GM12878 (cell line): ENCODE data around the gene RAP1GAP2. TPM values are rescaled to one million over a fixed set of nuclear protein-coding genes. Genes with fewer than 3 reads are reported as not detected.
A peak's percentile ranks its signal among the peaks of the same experiment; 100 is the strongest.

Source experiments
- ATAC-seq: fragments of 200-7000 bp; cut with Tn5 transposase; 3 replicates; pipeline ENCODE4 v1.9.1; 2020; ENCODE audit warnings: mild to moderate bottlenecking, moderate library complexity
- BruUV-seq: library from RNA; stranded (reverse); fragments of 400-500 nt; replicated peaks from 2 replicates; lab custom pipeline; 2021; lab: Mats Ljungman, UMichigan
- CTCF ChIA-PET: fragments of 300-600 bp; sonication (Branson Sonifier 250); formaldehyde crosslinking; extraction: SDS; loops from one replicate; lab custom pipeline; 2021; ENCODE audit warnings: inconsistent platforms; lab: Yijun Ruan, JAX
- POLR2A ChIA-PET: fragments of 350-600 bp; formaldehyde crosslinking; extraction: SDS; loops from one replicate; lab custom pipeline; 2021; ENCODE audit warnings: inconsistent platforms; lab: Charles Lee
- RAD21 ChIA-PET: fragments of 300-600 bp; sonication (Branson Sonifier 250); formaldehyde crosslinking; loops from one replicate; lab custom pipeline; 2023; ENCODE audit warnings: antibody characterized with exemption; ENCODE audit not compliant: unreplicated experiment; lab: Charles Lee
- SMC1A ChIA-PET: fragments of 300-600 bp; sonication (Branson Sonifier 250); formaldehyde crosslinking; loops from one replicate; lab custom pipeline; 2023; ENCODE audit not compliant: unreplicated experiment, uncharacterized antibody; lab: Charles Lee
- DNase-seq: peaks from one replicate; pipeline ENCODE4 v3.0.0-alpha.2; 2011; ENCODE audit warnings: low read depth, low spot score
- FAIRE-seq: peaks from 3 replicates; lab custom pipeline; 2011; peaks lifted over from hg19 to GRCh38; lab: Jason Lieb, UNC
- H2AFZ ChIP-seq: 2 replicates; pipeline ENCODE4 v1.6.0; 2011; ENCODE audit warnings: low read depth, low read length, control low read depth; ENCODE audit not compliant: control insufficient read depth
- H3K27ac ChIP-seq: 2 replicates; pipeline ENCODE4 v1.5.1; 2011; ENCODE audit warnings: control low read depth; ENCODE audit not compliant: control insufficient read depth, insufficient read depth
- H3K27me3 ChIP-seq, 2 experiments: replicated peaks in 1 of 2; 2 replicates each; pipeline versions ENCODE4 v1.6.0 to v1.6.1; 2011; ENCODE audit warnings: low read length in 1 of 2; ENCODE audit not compliant: control insufficient read depth in 2 of 2, insufficient read depth in 2 of 2
- H3K36me3 ChIP-seq, 2 experiments: 2 replicates each; pipeline ENCODE4 v1.5.1; 2011; ENCODE audit warnings: low read length in 1 of 2; ENCODE audit not compliant: control insufficient read depth in 2 of 2, insufficient read depth in 2 of 2
- H3K4me1 ChIP-seq: 2 replicates; pipeline ENCODE4 v1.6.1; 2011; ENCODE audit warnings: mild to moderate bottlenecking, low read length, moderate library complexity, mixed read lengths; ENCODE audit not compliant: control insufficient read depth, insufficient read depth
- H3K4me2 ChIP-seq: 2 replicates; pipeline ENCODE4 v1.6.0; 2011; ENCODE audit warnings: control low read depth; ENCODE audit not compliant: control insufficient read depth, insufficient read depth
- H3K4me3 ChIP-seq: fragments of 200-600 bp; sonication (generic); 2 replicates; pipeline ENCODE4 v1.5.1; 2016
- H3K79me2 ChIP-seq: 2 replicates; pipeline ENCODE4 v1.6.0; 2011; ENCODE audit warnings: low read length; ENCODE audit not compliant: control insufficient read depth, insufficient read depth
- H3K9ac ChIP-seq: 2 replicates; pipeline ENCODE4 v1.8.0; 2011; ENCODE audit warnings: low read length, control low read depth, mixed read lengths; ENCODE audit not compliant: control insufficient read depth, insufficient read depth
- H3K9me3 ChIP-seq: replicated peaks from 3 replicates; pipeline ENCODE4 v1.5.1; 2011; ENCODE audit warnings: mild to moderate bottlenecking, low read length; ENCODE audit not compliant: control insufficient read depth, insufficient read depth
- H4K20me1 ChIP-seq: 2 replicates; pipeline ENCODE4 v1.6.0; 2011; ENCODE audit not compliant: control insufficient read depth, insufficient read depth
- BMI1 ChIP-seq: fragments of 450-650 bp; IDR thresholded peaks from 2 replicates; pipeline ENCODE4 v1.6.1; 2016; ENCODE audit warnings: mild to moderate bottlenecking, moderate library complexity, borderline replicate concordance
- CBX3 ChIP-seq: fragments of 200-600 bp; sonication (generic); IDR thresholded peaks from 2 replicates; pipeline ENCODE4 v1.6.1; 2016; ENCODE audit warnings: low read depth, borderline replicate concordance
- GABPA ChIP-seq: IDR thresholded peaks from 2 replicates; pipeline ENCODE4 v1.6.1; 2014; ENCODE audit warnings: antibody characterized with exemption, low read depth, mild to moderate bottlenecking, inconsistent platforms
- IKZF1 ChIP-seq: fragments of 450-650 bp; conservative IDR thresholded peaks from 2 replicates; pipeline ENCODE4 v1.6.1; 2017; ENCODE audit warnings: antibody characterized with exemption, mild to moderate bottlenecking
- MLLT1 ChIP-seq: fragments of 450-650 bp; IDR thresholded peaks from 2 replicates; pipeline ENCODE4 v1.6.1; 2016; ENCODE audit warnings: mild to moderate bottlenecking
- POU2F2 ChIP-seq: IDR thresholded peaks from 3 replicates; pipeline ENCODE4 v1.6.1; 2011; ENCODE audit warnings: low read depth, mild to moderate bottlenecking, low read length, borderline replicate concordance
- RB1 ChIP-seq: fragments of 450-650 bp; formaldehyde crosslinking; IDR thresholded peaks from 2 replicates; pipeline ENCODE4 v1.6.1; 2017; ENCODE audit warnings: mild to moderate bottlenecking, borderline replicate concordance
- SMARCA5 ChIP-seq: fragments of 450-650 bp; IDR thresholded peaks from 2 replicates; pipeline ENCODE4 v1.6.1; 2017; ENCODE audit warnings: mild to moderate bottlenecking
- USF2 ChIP-seq: IDR thresholded peaks from 2 replicates; pipeline ENCODE4 v1.6.1; 2011; ENCODE audit warnings: low read depth, low read length, improper control_type of control experiment, borderline replicate concordance
- WGBS: methylation state at CpG from one replicate; pipeline ENCODE4 v1.1.6; 2016; ENCODE audit warnings: low lambda C conversion rate; ENCODE audit not compliant: insufficient replicate concordance, insufficient coverage; ENCODE audit errors: missing lambda C conversion rate; 5-methylcytosine and 5-hydroxymethylcytosine counted together
- in situ Hi-C: fragments of 300-500 bp; cut with MboI; formaldehyde crosslinking; loops from 9 replicates; pipeline ENCODE4 v1.14.3; 2018; ENCODE audit warnings: mixed read lengths
- intact Hi-C: fragments of 100-400 bp; cut with micrococcal nuclease; formaldehyde crosslinking; loops from one replicate; pipeline ENCODE4 v1.14.2; 2022; ENCODE audit not compliant: unreplicated experiment
- polyA plus RNA-seq, 11 experiments: library from polyadenylated mRNA; depleted of rRNA in 4 of 11; unstranded in 6 of 11; stranded (reverse) in 5 of 11; fragments of >200 nt; fragmentation: Nextera tagmentation in 4 of 11; fragmentation: Illumina TruSeq in 1 of 11; extraction: Ambion mirVana in 4 of 11; extraction: Trizol in 1 of 11; gene quantifications; 1 replicate in 1 of 11; 2 replicates in 10 of 11; pipeline versions ENCODE4 v1.2.1 to v1.2.3, GENCODE V29; 2011 to 2016; ENCODE audit warnings: inconsistent platforms in 2 of 11, missing spikeins in 2 of 11, low read depth in 1 of 11
- total RNA-seq, 4 experiments: library from RNA; depleted of rRNA in 3 of 4; stranded (reverse); fragments of >200 nt in 3 of 4; fragmentation: Illumina TruSeq in 1 of 4; extraction: Trizol in 1 of 4; gene quantifications; 2 replicates each; pipeline versions ENCODE4 v1.2.1 to v1.2.3, GENCODE V29; 2013 to 2021

Gene RAP1GAP2
- total and polyA plus RNA-seq, 10 of the 15 experiments (the other 5 are each of a cell fraction or from before 2014, with no cell fraction given): 0.03 to 0.95 (median 0.49) TPM; not detected in 2

GRCh38 chr17:2814049-2814448 lies 17.8 kb downstream of the RAP1GAP2 start:
- FAIRE-seq (no peak), DNase-seq (no peak), ATAC-seq (peak; percentile 54)
- SMC1A ChIA-PET: interaction anchor here (1.2 kb wide), 1 partner anchor 138 kb away, joined by 3 read pairs; no protein-coding TSS in a partner anchor
- RAD21 ChIA-PET: interaction anchor here (1.3 kb wide), 1 partner anchor 398 kb away, joined by 3 read pairs; no protein-coding TSS in a partner anchor
- TF ChIP-seq GABPA (no peak), SMARCA5 (peak; percentile 42; the same call in 1 of the 2 replicates)
- in situ Hi-C loops: no loop called here
- H3K36me3 ChIP-seq: no peaks in the 10 kb centered on the region
- no peak overlapping the region for H3K27ac ChIP-seq
- no peaks in the 10 kb centered on the region for H3K27me3 ChIP-seq
- CTCF ChIA-PET: no interaction called here
- POLR2A ChIA-PET: no interaction called here
- H3K9me3 ChIP-seq: no peaks in the 10 kb centered on the region
- peaks cover 18% of the 10 kb centered on the region for H3K4me1 ChIP-seq
- intact Hi-C loops: no loop called here
- H4K20me1 ChIP-seq: no peaks in the 10 kb centered on the region
- BruUV-seq: no TSS peak
- peak overlapping the region; percentile 62; the same call in 1 of the 2 replicates for H2AFZ ChIP-seq
- peak overlapping the region; percentile 88 for H3K4me2 ChIP-seq
- H3K4me3 ChIP-seq: peak overlapping the region; percentile 51; the same call in 1 of the 2 replicates
- WGBS: 20% methylated on average over 5 of the region's 5 CpGs
- H3K9ac ChIP-seq: no peak overlapping the region
- H3K79me2 ChIP-seq: no peaks in the 10 kb centered on the region

GRCh38 chr17:2814481-2815341 lies 18.5 kb downstream of the RAP1GAP2 start:
- Histone ChIP-seq H3K27ac (0 out of 2 replicates have a peak overlapping the region, but pooled peaks have one; percentile 44), H3K4me3 (peak overlapping the region; percentile 51; the same call in 1 of the 2 replicates), H3K27me3 (no peaks in the 10 kb centered on the region), H3K4me1 (peaks cover 18% of the 10 kb centered on the region), H4K20me1 (no peaks in the 10 kb centered on the region), H3K9ac (peak overlapping the region; percentile 35; the same call in 1 of the 2 replicates), H3K9me3 (no peaks in the 10 kb centered on the region), H3K79me2 (no peaks in the 10 kb centered on the region), H3K4me2 (peak overlapping the region; percentile 88), H2AFZ (peak overlapping the region; percentile 62), H3K36me3 (no peaks in the 10 kb centered on the region)
- ChIA-PET CTCF (no interaction called here), RAD21 (interaction anchor here (0.7 to 1.3 kb wide), 2 partner anchors 29 to 399 kb away, joined by 3 read pairs; no protein-coding TSS in a partner anchor), SMC1A (interaction anchor here (0.6 to 1.2 kb wide), 2 partner anchors 139 to 398 kb away, joined by 3 read pairs; no protein-coding TSS in a partner anchor), POLR2A (no interaction called here)
- WGBS: 3% methylated on average over 27 of the region's 27 CpGs
- intact Hi-C loops: no loop called here
- no TSS peak for BruUV-seq
- FAIRE-seq (no peak), DNase-seq (peak; percentile 62), ATAC-seq (peak; percentile 90)
- in situ Hi-C loops: no loop called here
- no peak for TF ChIP-seq BMI1
- TF ChIP-seq MLLT1: peak; percentile 79
- TF ChIP-seq POU2F2: 0 out of 3 replicates have a peak, but pooled peaks have one; percentile 25
- no peak for TF ChIP-seq USF2
- TF ChIP-seq RB1: no peak
- TF ChIP-seq CBX3: no peak
- peak; percentile 35; the same call in 1 of the 2 replicates for TF ChIP-seq IKZF1
